ENCODE results near the gene TAF1A.

Gene TAF1A

GRCh38 chr1:222539951-222540597, 49.7 kb downstream of the TAF1A start:
- no peak for DNase-seq (ENCODE audit: low read depth in 1 of 2, low spot score in 1 of 2)

DNA sequence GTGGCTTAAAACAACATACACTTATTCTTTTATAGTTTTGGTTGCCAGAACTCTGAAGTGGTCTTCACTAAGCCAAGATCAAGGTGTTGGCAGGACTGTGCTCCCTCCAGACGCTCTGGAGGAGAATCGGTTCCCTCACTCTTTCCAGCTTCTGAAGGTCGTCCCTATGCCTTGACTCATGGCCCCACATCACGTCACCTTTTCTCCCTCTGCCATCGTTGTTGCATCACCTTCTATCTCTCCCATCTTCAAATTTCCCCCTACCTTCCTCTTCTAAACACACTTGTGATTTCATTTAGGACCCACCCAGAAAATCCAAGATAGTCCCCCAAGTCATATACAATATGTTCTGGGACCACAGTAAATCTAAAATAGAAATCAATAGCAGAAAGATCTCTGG, 54.3 kb downstream of the TAF1A start:
- DNase-seq (ENCODE audit: low read depth in 1 of 2, low spot score in 1 of 2) = no peak

GRCh38 chr1:222530852-222531251, 58.9 kb downstream of the TAF1A start:
- DNase-seq (ENCODE audit: low read depth in 1 of 2, low spot score in 1 of 2) = no peak

DNA sequence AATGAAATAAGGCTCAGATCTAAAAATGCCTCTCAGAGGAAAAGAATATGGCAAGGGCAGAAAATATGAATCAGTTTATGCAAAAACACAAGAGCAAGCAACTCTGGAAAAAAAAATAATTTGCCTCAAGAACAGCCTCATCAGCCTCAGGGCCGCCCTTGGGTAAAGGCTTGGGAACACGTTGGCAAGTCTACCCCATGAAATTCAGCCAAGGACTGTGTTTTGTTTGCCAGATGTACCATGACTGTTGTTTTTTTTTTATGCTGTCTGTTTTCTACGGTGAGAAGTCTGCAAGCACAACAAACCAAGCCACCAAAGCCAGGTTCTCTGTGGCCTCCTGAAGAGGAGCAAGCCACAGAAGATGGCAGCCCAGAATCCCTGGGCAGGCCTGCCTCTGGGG, 59.8 kb downstream of the TAF1A start:
- DNase-seq (ENCODE audit: low read depth in 1 of 2, low spot score in 1 of 2) = no peak

- no peak for DNase-seq (ENCODE audit: low read depth in 1 of 2, low spot score in 1 of 2)
Measured at GRCh38 chr1:222529181-222529580, 60.6 kb downstream of the TAF1A start.

DNA sequence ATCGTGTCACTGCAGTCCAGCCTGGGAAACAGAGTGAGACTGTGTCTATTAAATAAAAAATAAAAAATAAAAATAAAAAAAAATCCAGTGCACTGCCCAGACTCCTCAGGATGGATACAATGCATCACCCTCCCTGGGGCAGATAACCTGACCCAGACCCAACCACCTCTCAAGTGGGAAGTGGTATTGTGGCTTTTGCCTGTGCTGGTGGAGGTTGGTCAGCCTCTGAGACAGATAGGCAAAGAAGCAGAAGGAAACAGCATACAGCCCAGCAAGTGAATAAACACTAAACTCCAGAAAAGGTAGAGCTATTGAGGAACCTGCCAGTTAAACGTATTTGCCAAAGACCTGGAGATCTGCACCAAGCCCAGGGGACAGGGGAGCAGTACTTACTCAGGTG, 63.8 kb downstream of the TAF1A start:
- DNase-seq (ENCODE audit: low read depth in 1 of 2, low spot score in 1 of 2) = no peak

DNA sequence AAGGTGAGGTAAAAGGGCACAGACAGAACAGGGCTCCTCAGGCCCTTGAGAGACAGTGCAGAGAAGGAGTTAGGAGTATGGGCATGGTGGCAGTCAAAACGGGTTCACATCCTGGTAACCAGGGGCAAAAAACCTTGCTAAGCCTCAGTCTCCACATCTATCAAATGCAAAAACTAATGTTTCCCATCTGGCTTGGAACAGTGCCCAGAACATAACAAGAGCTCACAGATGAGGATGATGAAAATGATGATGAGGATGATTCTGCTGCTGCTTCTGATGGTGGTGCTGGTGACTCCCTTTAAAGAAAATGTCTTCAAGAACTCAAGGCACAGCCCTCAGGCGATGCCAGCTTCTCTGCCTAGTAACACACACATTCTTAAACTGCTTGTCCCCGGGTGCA, 65.9 kb downstream of the TAF1A start:
- no peak for DNase-seq (ENCODE audit: low read depth in 1 of 2, low spot score in 1 of 2)

- DNase-seq (ENCODE audit: low read depth in 1 of 2, low spot score in 1 of 2) = no peak
Measured at GRCh38 chr1:222522105-222522915, 67.4 kb downstream of the TAF1A start.

DNA sequence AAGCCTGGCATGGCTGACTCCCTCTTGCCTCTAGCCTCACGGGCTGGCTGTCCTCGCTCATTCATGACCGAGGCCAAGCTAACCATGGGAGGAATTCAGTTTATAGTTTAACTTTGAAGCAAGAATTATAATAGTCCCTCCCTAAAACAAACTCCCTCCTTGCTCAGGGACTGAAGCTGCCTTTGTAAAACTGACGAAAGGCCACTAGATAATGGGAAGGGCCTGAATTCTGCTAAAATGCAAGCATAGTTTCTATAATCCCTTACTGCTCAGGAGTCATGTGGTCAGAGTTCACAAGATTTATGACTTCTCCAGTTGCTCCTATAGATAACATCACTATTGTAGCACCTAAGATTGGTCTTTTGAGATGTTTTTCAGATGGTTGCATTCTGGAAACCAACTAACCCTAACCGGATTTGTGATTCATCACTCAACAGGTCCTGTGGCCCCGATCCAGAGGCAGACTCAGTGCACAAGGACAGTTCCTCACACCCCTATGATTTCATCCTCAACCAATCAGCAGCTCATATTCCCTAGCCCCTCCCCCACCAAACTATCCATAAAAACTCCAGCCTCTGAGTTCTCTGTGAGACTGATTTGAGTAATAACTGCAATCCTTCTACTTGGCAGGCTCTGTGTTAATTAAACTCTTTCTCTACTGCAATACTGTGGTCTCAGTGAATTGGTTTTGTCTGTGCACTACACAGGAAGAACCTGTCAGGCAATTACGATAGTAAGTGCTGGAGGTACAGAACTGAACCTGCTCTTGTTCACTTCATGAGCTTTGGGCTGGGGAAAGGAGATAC, 68.2 kb downstream of the TAF1A start:
- no peak for DNase-seq (ENCODE audit: low read depth in 1 of 2, low spot score in 1 of 2)

Data from activated T-helper 1 cell treated with anti-CD3 and anti-CD28 coated beads, Interleukin-2, amount 50 U/mL, for 16 hours (primary cell).